B cell (primary cell): Measurements from ENCODE around the gene TTLL6.
"Not testable (repeated sequence)": the region's sequence is repeated elsewhere in the genome, so short reads cannot be mapped to it uniquely, and the experiment has no call there.

ENCODE experiments used
- CTCF ChIP-seq: fragments of 200-600 bp; IDR thresholded peaks from one replicate; pipeline ENCODE4 v1.8.0; 2022; ENCODE audit warnings: antibody characterized with exemption, mild to moderate bottlenecking
- EZH2 ChIP-seq: IDR thresholded peaks from 2 replicates; pipeline ENCODE4 v1.6.1; 2012; ENCODE audit warnings: borderline replicate concordance, low read depth, mild to moderate bottlenecking, moderate library complexity, low read length; ENCODE audit not compliant: insufficient read depth, poor library complexity, severe bottlenecking

GRCh38 chr17:48837458-48837857, 20.4 kb upstream of the TTLL6 start:
- TF ChIP-seq CTCF, EZH2: not testable (repeated sequence)
